A673 (cell line): ENCODE results near the gene KIAA1549. TPM values are rescaled to one million over a fixed set of nuclear protein-coding genes. Genes with fewer than 3 reads are reported as not detected.

Experiments
- BruUV-seq: library from RNA; stranded (reverse); fragments of 400-500 nt; replicated peaks from 2 replicates; lab custom pipeline; 2021; lab: Mats Ljungman, UMichigan
- CTCF ChIA-PET: fragments of 300-600 bp; sonication (Branson Sonifier 250); formaldehyde crosslinking; loops from one replicate; lab custom pipeline; 2022; ENCODE audit warnings: antibody characterized with exemption; lab: Charles Lee
- POLR2A ChIA-PET: fragments of 300-600 bp; sonication (Branson Sonifier 250); formaldehyde crosslinking; loops from one replicate; lab custom pipeline; 2022; ENCODE audit warnings: antibody characterized with exemption; ENCODE audit not compliant: low non-redundant PET; lab: Charles Lee
- DNase-seq: peaks from one replicate; pipeline ENCODE4 v3.0.0-alpha.2; 2015; ENCODE audit warnings: low spot score
- H3K27ac ChIP-seq: fragments of 200-600 bp; sonication (generic); 2 replicates; pipeline ENCODE4 v1.5.1; 2016; ENCODE audit warnings: mixed run types, low read depth, mild to moderate bottlenecking, mixed read lengths, antibody characterized with exemption, low read length; ENCODE audit not compliant: poor library complexity, severe bottlenecking
- H3K27me3 ChIP-seq: fragments of 200-600 bp; sonication (generic); replicated peaks from 2 replicates; pipeline ENCODE4 v1.6.1; 2017; ENCODE audit warnings: mixed run types, low read depth, mild to moderate bottlenecking, mixed read lengths, antibody characterized with exemption, low read length; ENCODE audit not compliant: insufficient read depth, poor library complexity
- H3K36me3 ChIP-seq: fragments of 200-600 bp; sonication (generic); 2 replicates; pipeline ENCODE4 v1.6.1; 2016; ENCODE audit warnings: mixed run types, mild to moderate bottlenecking, mixed read lengths, antibody characterized with exemption, low read length; ENCODE audit not compliant: insufficient read depth, poor library complexity, severe bottlenecking
- H3K4me1 ChIP-seq: fragments of 200-600 bp; sonication (generic); 2 replicates; pipeline ENCODE4 v1.6.1; 2017; ENCODE audit warnings: mixed run types, mild to moderate bottlenecking, mixed read lengths, antibody characterized with exemption, low read length; ENCODE audit not compliant: insufficient read depth, poor library complexity, severe bottlenecking
- H3K4me3 ChIP-seq: fragments of 200-600 bp; sonication (generic); 2 replicates; pipeline ENCODE4 v1.5.1; 2016; ENCODE audit warnings: low read depth, mixed run types, mild to moderate bottlenecking, mixed read lengths, low read length; ENCODE audit not compliant: poor library complexity, severe bottlenecking
- H3K9me3 ChIP-seq: fragments of 200-600 bp; sonication (generic); 2 replicates; pipeline ENCODE4 v1.6.1; 2016; ENCODE audit warnings: mixed run types, low read depth, mild to moderate bottlenecking, mixed read lengths, antibody characterized with exemption, low read length; ENCODE audit not compliant: poor library complexity, severe bottlenecking
- CTCF ChIP-seq: fragments of 300-800, 200-600 bp; sonication (generic); conservative IDR thresholded peaks from 2 replicates; pipeline ENCODE4 v1.5.1; 2017; ENCODE audit warnings: low read depth, mild to moderate bottlenecking, antibody characterized with exemption, low read length, moderate library complexity, mixed read lengths
- EZH2 ChIP-seq: fragments of 200-600 bp; sonication (generic); IDR thresholded peaks from 2 replicates; pipeline ENCODE4 v1.6.1; 2017; ENCODE audit warnings: borderline replicate concordance, low read depth, mild to moderate bottlenecking, mixed read lengths, antibody characterized with exemption, low read length; ENCODE audit not compliant: poor library complexity, severe bottlenecking
- intact Hi-C: fragments of 100-400 bp; cut with micrococcal nuclease; formaldehyde crosslinking; loops from one replicate; pipeline ENCODE4 v1.10.0; 2022; ENCODE audit not compliant: unreplicated experiment
- total RNA-seq: library from RNA; stranded (reverse); gene quantifications from 2 replicates; pipeline ENCODE4 v1.2.3, GENCODE V29; 2021

The KIAA1549 gene
- total RNA-seq, 1 experiment from 2014 or later, result 2.5 TPM

- Histone ChIP-seq H3K4me3 (no peak overlapping the region), H3K9me3 (no peaks in the 10 kb centered on the region), H3K4me1 (no peaks in the 10 kb centered on the region), H3K36me3 (peaks cover 14% of the 10 kb centered on the region), H3K27ac (no peak overlapping the region), H3K27me3 (no peaks in the 10 kb centered on the region)
- ChIA-PET POLR2A (no interaction called here), CTCF (interaction anchor here (0.5 to 1.7 kb wide), 7 partner anchors 41 to 307 kb away, joined by 3 to 16 read pairs (median 4); no protein-coding TSS in a partner anchor)
- BruUV-seq, result no TSS peak
- peak; percentile 83 for DNase-seq
- intact Hi-C loops, result loop anchor here (1.0 kb wide), 1 partner anchor 58 kb away; no protein-coding TSS in a partner anchor
- TF ChIP-seq EZH2 (no peak), CTCF (peak; percentile 82)
Observed at GRCh38 chr7:139016931-139017511, 35.8 kb upstream of the KIAA1549 start.

- Histone ChIP-seq H3K4me1 (no peaks in the 10 kb centered on the region), H3K36me3 (no peaks in the 10 kb centered on the region), H3K27me3 (no peaks in the 10 kb centered on the region), H3K27ac (no peak overlapping the region), H3K9me3 (peaks cover 4% of the 10 kb centered on the region), H3K4me3 (no peak overlapping the region)
- BruUV-seq, result no TSS peak
- ChIA-PET POLR2A (no interaction called here), CTCF (no interaction called here)
- intact Hi-C loops, result no loop called here
- no peak for DNase-seq
- no peak for TF ChIP-seq CTCF
- TF ChIP-seq EZH2, result no peak
Observed at GRCh38 chr7:139011373-139011772, 30.2 kb upstream of the KIAA1549 start.

- Histone ChIP-seq H3K4me1 (no peaks in the 10 kb centered on the region), H3K4me3 (no peak overlapping the region), H3K36me3 (no peaks in the 10 kb centered on the region), H3K27me3 (no peaks in the 10 kb centered on the region), H3K9me3 (peaks cover 6% of the 10 kb centered on the region), H3K27ac (no peak overlapping the region)
- BruUV-seq, result no TSS peak
- CTCF ChIA-PET, result no interaction called here
- no peak for TF ChIP-seq EZH2
- no peak for TF ChIP-seq CTCF
- POLR2A ChIA-PET, result no interaction called here
- no peak for DNase-seq
- intact Hi-C loops, result no loop called here
Observed at GRCh38 chr7:139004321-139005090, 23.3 kb upstream of the KIAA1549 start.
